Mucosa of gallbladder (tissue), 1 donor: ENCODE measurements around the gene PTPRK. TPM values are rescaled to one million over a fixed set of nuclear protein-coding genes. Genes with fewer than 3 reads are reported as not detected.

Source experiments
- DNase-seq: peaks from one replicate; pipeline ENCODE4 v3.0.0-alpha.2; 2020; ENCODE audit warnings: low spot score
- total RNA-seq: library from RNA; stranded (reverse); gene quantifications from one replicate; pipeline ENCODE4 v1.2.1, GENCODE V29; 2021
- donor health status: DM: no; HTN: no; CAD: no.

The PTPRK gene
- total RNA-seq, 1 donor from 2014 or later, result 209 TPM

DNA sequence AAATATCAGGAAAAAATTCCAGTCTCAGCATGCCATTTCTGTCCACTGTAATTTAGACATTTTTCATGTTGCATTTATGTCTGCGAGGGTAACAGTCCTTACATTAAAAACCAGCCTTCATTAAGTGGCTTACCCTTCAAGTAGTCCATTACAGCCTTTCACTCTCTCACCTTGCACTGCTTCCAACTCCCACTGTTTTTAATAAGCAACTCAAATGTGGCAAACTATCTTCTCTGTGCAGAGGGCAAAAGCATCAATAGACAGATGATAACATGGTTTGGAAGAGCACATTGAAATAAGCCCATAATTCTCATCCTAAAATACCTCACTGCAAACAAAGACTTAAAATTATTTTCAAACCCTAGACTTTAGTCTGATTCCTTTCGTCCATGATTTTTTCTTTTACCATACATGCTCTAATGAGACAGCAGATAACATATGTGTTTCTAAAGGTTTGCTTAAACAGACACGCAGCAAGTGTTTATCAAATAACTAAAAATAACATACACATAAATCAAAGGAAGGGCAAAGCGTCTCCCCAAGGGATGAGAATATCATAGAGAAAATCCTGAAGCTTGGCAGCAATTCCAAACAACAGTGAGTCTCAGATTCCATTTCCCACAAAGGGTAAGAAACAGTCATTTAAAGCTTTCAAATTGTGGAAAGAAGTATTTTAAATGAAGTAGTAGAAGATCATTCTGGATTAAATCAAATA is 130.4 kb downstream of the PTPRK start:
- DNase-seq, result no peak

DNA sequence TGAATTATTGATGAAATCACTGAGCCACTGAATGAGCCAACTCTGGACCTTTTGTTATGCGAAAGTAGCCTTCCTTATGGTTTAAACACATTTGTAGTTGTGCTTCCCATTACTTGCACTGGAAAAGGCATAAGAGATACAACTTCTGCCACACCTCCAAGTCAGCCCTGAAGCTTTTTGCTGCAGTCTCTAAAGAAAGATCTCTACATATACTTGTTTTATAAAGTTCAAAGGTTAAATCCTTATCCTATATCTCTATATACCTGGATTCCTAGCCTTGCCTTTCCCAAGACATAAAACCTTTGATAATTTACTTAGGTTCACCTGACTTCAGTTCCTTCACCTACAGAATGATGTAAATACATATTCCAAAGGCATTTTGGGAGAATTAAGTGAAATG is 132.0 kb downstream of the PTPRK start:
- DNase-seq, result no peak

- DNase-seq, result no peak
These were observed 139.5 kb downstream of the PTPRK start for GRCh38 chr6:128380891-128381290.

- DNase-seq, result no peak
These were observed 140.8 kb downstream of the PTPRK start for GRCh38 chr6:128379577-128379976.

- DNase-seq, result no peak
These were observed 143.4 kb downstream of the PTPRK start for GRCh38 chr6:128376952-128377503.

- no peak for DNase-seq
These were observed 149.3 kb downstream of the PTPRK start for GRCh38 chr6:128371136-128371535.

DNA sequence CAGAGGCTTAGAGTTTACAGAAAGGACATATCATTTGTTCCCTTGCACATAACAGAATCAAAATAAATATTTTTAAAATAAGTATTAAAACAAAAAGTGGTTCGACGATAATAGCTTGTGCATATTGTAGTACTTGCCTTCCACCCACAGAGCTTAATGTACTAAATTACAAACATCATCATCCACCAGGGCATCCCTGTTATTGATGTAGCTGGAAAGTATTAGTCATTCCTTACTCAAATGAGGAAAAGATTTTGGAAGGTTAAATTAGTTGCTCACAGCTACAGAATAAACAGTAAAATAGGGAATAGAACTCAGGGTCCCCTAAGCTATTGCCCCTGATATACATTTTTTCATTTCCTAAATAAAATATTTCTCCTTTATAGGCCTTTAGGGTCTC is 150.3 kb downstream of the PTPRK start:
- no peak for DNase-seq

GRCh38 chr6:128368213-128368944 is 152.0 kb downstream of the PTPRK start:
- DNase-seq, result no peak

- DNase-seq, result no peak
These were observed 153.0 kb downstream of the PTPRK start for GRCh38 chr6:128367437-128367836.

- peak; percentile 40 for DNase-seq
These were observed 154.8 kb downstream of the PTPRK start for GRCh38 chr6:128365520-128366160.

DNA sequence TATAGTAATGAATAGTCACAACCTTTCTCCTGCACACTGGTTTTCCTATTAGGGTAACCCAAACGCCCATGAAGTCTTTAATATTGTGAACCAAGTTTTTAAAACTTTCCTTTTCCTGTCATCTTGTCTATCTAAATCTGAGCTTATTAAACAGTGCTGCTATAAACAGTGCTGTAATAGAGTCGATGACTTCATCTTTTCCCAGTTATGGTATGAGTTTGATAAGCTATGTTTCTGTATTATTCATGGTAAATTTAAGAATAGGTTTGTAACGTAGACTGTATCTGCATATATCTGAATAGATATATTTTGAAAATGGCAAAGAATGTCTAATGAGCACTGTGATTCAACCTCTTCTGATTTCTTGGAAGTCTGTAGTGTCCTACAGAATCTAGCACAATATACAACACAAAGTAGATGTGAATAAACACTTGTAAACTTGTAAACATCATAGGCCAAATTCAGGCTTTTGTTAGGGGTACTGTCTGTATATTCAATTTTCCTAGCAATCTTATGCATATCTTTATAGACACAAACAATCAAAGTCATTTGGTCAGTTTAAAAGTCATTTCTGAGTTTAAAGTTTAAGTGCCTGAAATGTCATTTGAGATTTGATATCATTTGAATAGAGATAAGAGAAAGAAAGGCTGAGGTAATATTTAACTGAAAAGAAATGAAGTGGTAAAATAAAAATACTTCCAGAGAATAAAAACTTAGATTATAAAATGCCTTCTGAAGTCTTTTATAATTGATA is 155.5 kb downstream of the PTPRK start:
- no peak for DNase-seq

GRCh38 chr6:128363020-128363813 is 157.2 kb downstream of the PTPRK start:
- no peak for DNase-seq

DNA sequence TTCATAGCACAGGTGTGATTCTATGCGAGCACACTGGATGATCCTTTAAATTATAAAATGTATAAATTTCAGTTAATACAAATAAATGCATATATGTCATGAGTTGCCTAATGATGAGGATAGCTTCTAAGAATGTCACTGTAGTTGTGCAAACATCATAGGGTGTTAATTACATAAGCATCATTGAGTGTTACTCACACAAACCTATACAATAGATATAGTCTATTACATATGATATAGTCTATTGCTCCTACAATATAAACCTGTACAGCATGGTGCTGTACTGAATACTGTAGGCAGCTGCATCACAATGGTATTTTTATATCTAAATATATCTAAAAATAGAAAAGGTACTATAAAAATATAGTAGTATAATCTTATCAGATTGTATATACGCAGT is 159.0 kb downstream of the PTPRK start:
- DNase-seq, result no peak

GRCh38 chr6:128358244-128358776 is 162.1 kb downstream of the PTPRK start:
- DNase-seq, result no peak

DNA sequence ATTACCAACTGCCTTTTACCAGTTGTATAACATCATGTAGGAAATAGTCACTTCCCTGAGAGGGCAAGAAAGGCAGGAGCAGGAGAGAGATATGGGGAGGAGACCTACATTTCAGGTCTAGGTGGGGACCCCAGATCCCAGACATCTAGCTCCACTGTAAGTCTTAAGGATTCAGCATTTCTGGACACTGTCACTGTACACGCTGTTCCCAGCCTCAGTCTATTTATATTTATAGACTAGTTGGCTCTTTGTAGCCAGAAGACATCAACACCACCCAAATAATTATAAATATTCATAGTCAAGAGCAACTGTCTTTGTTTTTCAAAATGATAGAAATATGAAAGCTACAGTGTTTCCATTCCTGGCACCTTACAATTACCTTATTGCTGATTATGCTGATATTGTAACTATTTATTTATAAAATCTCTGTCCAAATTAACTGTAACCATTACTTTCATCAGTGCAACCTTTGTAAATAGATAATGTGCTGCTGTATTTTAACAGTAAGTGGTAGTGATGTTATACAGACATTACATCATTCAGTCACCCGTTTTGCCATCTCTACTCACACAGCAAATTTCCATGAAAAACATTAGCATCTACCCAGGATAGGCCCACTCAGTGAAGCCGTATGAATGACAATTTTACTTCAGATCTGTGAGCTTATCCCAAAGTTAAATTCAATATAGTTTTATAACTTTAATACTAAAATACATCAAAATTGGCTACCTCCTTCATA is 162.8 kb downstream of the PTPRK start:
- DNase-seq, result no peak

DNA sequence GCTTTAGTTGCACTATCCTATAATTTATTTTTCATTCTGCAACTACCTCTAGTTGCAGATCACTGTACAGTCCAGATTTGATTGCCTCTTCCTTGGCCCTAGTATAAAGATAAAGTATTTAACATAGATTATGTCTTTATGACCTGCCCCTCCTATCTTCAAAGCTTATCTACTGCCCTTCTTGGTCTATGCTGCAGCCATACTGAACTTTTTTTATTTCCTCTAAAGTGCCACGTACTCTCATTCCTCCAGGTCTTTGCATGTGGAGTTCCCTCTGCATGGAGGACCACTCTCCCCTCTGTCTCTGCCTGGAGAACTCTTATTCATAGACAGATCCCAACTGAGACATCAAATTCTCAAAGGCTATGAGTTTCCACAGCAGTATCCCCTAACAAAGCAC is 168.0 kb downstream of the PTPRK start:
- DNase-seq, result no peak

DNA sequence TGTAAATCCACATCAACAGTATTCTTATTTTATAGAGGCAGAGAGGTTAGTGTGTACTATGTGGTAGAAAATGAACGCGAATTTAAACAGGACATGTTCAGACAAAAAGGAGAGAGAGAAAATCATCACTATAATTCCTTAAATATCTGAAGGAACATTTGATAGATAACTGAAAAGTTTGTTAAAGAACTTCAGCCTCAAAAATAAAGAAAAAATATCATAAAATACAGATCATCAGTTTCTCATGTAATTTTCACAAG is 169.2 kb downstream of the PTPRK start:
- DNase-seq, result no peak

GRCh38 chr6:128350416-128351254 is 169.8 kb downstream of the PTPRK start:
- DNase-seq, result no peak

DNA sequence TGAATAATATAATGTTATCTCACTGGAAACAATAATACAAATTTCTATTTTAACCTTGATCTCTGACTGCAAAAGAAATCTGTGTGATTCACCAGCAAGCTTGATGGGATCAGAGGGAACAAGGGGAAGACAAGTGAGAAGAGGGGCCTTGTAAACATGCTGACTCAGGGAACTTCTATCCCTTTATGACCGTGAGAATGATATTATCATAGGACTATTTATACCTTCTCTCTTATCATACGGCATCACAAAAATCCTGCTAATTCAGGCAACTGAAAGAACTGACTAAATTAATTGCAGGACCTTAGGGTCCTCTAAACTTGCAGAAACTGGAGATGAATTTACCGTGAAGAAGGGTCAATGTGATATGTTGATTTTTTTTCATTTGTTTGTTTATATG is 173.3 kb downstream of the PTPRK start:
- DNase-seq, result no peak
